Natural killer cell (primary cell): ENCODE data around the gene TTC7B. TPM values are rescaled to one million over a fixed set of nuclear protein-coding genes. Genes with fewer than 3 reads are reported as not detected.

Experiments used
- ATAC-seq, 3 donors: fragments of 150-1000 bp in 2 of 3; fragments of 200-7000 bp in 1 of 3; cut with Tn5 transposase; 1 replicate in 1 of 3; 2 replicates in 2 of 3; pipeline ENCODE4 v1.10.0; 2021; ENCODE audit warnings: mild to moderate bottlenecking in 2 of 3, moderate library complexity in 2 of 3
- DNase-seq, 2 donors: peaks; one replicate each; pipeline versions ENCODE4 v3.0.0 to v3.0.0-alpha.2; 2013 to 2021; ENCODE audit warnings: mixed read lengths in 1 of 2
- H3K27ac ChIP-seq: one replicate; pipeline ENCODE4 v1.5.1; 2013; ENCODE audit warnings: mild to moderate bottlenecking, low read length
- H3K27me3 ChIP-seq: one replicate; pipeline ENCODE4 v1.6.1; 2013; ENCODE audit warnings: low read length; ENCODE audit not compliant: control insufficient read depth, insufficient read depth
- H3K36me3 ChIP-seq: one replicate; pipeline ENCODE4 v1.6.1; 2013; ENCODE audit warnings: low read length; ENCODE audit not compliant: control insufficient read depth, insufficient read depth
- H3K4me1 ChIP-seq: one replicate; pipeline ENCODE4 v1.6.1; 2013; ENCODE audit warnings: low read length; ENCODE audit not compliant: control insufficient read depth, insufficient read depth
- H3K4me3 ChIP-seq: one replicate; pipeline ENCODE4 v1.5.1; 2013; ENCODE audit warnings: low read length
- H3K9me3 ChIP-seq: one replicate; pipeline ENCODE4 v1.6.1; 2013; ENCODE audit warnings: low read length; ENCODE audit not compliant: control insufficient read depth, insufficient read depth
- H3K27ac Mint-ChIP-seq, 2 donors: one replicate each; pipeline ENCODE4 v1.8.0; 2022; ENCODE audit warnings: mild to moderate bottlenecking in 2 of 2, mixed read lengths in 2 of 2, moderate library complexity in 1 of 2
- H3K27me3 Mint-ChIP-seq, 2 donors: one replicate each; pipeline ENCODE4 v1.8.0; 2022; ENCODE audit warnings: low read depth in 2 of 2, mixed read lengths in 2 of 2
- H3K36me3 Mint-ChIP-seq: one replicate; pipeline ENCODE4 v1.8.0; 2022; ENCODE audit warnings: mixed read lengths
- H3K4me1 Mint-ChIP-seq, 2 donors: one replicate each; pipeline ENCODE4 v1.8.0; 2022; ENCODE audit warnings: mixed read lengths in 2 of 2
- H3K4me3 Mint-ChIP-seq: one replicate; pipeline ENCODE4 v1.8.0; 2022; ENCODE audit warnings: mild to moderate bottlenecking, moderate library complexity, mixed read lengths
- H3K9me3 Mint-ChIP-seq, 2 donors: one replicate each; pipeline ENCODE4 v1.8.0; 2022; ENCODE audit warnings: mixed read lengths in 2 of 2
- CTCF ChIP-seq: fragments of 200-600 bp; IDR thresholded peaks from one replicate; pipeline ENCODE4 v1.8.0; 2022; ENCODE audit warnings: antibody characterized with exemption
- WGBS: methylation state at CpG from one replicate; pipeline ENCODE4 v1.1.7; 2013; ENCODE audit warnings: missing lambda C conversion rate; ENCODE audit not compliant: insufficient coverage; 5-methylcytosine and 5-hydroxymethylcytosine counted together
- intact Hi-C: fragments of 100-400 bp; cut with micrococcal nuclease; formaldehyde crosslinking; loops from one replicate; pipeline ENCODE4 v1.14.2; 2022
- total RNA-seq, 4 donors: library from RNA; stranded (reverse); fragments of 120-200 nt in 1 of 4; gene quantifications; one replicate each; pipeline versions ENCODE4 v1.2.3 to v1.2.4, GENCODE V29; 2013 to 2022

TTC7B gene
- total RNA-seq, 3 donors from 2014 or later (not counting 1 experiment from before 2014, with no cell fraction given), result 1.7 to 17.2 (median 5.9) TPM

GRCh38 chr14:90775441-90775840 lies 40.8 kb downstream of the TTC7B start:
- no peaks in the 10 kb centered on the region for H3K4me1 Mint-ChIP-seq
- Histone ChIP-seq H3K9me3 (no peaks in the 10 kb centered on the region), H3K27ac (no peak overlapping the region), H3K36me3 (no peaks in the 10 kb centered on the region), H3K4me3 (no peak overlapping the region), H3K27me3 (no peaks in the 10 kb centered on the region), H3K4me1 (no peaks in the 10 kb centered on the region)
- intact Hi-C loops, result no loop called here
- no peaks in the 10 kb centered on the region for H3K27me3 Mint-ChIP-seq
- no peak for DNase-seq
- H3K27ac Mint-ChIP-seq, result no peak overlapping the region
- no peak overlapping the region for H3K4me3 Mint-ChIP-seq
- 98% methylated on average over 4 of the region's 4 CpGs for WGBS
- no peaks in the 10 kb centered on the region for H3K9me3 Mint-ChIP-seq
- no peaks in the 10 kb centered on the region for H3K36me3 Mint-ChIP-seq
- no peak for TF ChIP-seq CTCF
- ATAC-seq, result no peak

DNA sequence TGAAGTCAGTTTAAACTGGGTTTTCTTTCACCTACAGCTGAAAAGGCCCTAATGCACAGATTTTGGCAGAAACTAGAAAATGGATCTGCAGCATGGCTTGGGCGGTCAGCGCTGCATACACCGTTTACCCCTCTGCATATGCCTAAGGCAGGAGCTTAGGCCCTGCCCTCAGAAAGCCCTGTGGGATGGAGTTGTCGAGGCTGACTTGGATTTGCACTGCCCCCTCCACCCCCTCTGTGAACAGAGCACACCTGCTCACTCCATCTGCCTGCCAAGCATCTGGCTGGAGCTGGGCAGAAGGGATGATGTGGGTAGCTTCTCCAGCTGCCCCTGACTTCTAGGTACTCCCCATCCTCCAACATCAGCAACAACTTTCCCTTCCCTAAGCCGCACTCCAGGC lies 41.9 kb downstream of the TTC7B start:
- Histone ChIP-seq H3K4me3 (no peak overlapping the region), H3K27ac (no peak overlapping the region), H3K27me3 (no peaks in the 10 kb centered on the region), H3K36me3 (no peaks in the 10 kb centered on the region), H3K9me3 (no peaks in the 10 kb centered on the region), H3K4me1 (no peaks in the 10 kb centered on the region)
- H3K27ac Mint-ChIP-seq, result no peak overlapping the region
- H3K4me1 Mint-ChIP-seq, result no peaks in the 10 kb centered on the region
- DNase-seq, result no peak
- no peak for TF ChIP-seq CTCF
- ATAC-seq, result no peak
- no peaks in the 10 kb centered on the region for H3K27me3 Mint-ChIP-seq
- H3K36me3 Mint-ChIP-seq, result no peaks in the 10 kb centered on the region
- H3K4me3 Mint-ChIP-seq, result no peak overlapping the region
- peaks cover 0 to 2% of the 10 kb centered on the region in 2 donors for H3K9me3 Mint-ChIP-seq
- intact Hi-C loops, result no loop called here
- WGBS, result 91% methylated on average over 5 of the region's 5 CpGs

- H3K36me3 ChIP-seq, result no peaks in the 10 kb centered on the region
- H3K4me1 ChIP-seq, result no peaks in the 10 kb centered on the region
- no peaks in the 10 kb centered on the region for H3K27me3 ChIP-seq
- DNase-seq (no peak), ATAC-seq (no peak)
- Mint-ChIP-seq H3K4me3 (no peak overlapping the region), H3K36me3 (no peaks in the 10 kb centered on the region), H3K4me1 (no peaks in the 10 kb centered on the region), H3K27ac (no peak overlapping the region), H3K27me3 (no peaks in the 10 kb centered on the region), H3K9me3 (peaks cover 0 to 2% of the 10 kb centered on the region in 2 donors)
- no peak overlapping the region for H3K4me3 ChIP-seq
- no peak for TF ChIP-seq CTCF
- intact Hi-C loops, result no loop called here
- no peak overlapping the region for H3K27ac ChIP-seq
- no peaks in the 10 kb centered on the region for H3K9me3 ChIP-seq
- WGBS, result 92% methylated on average over 4 of the region's 4 CpGs
These were observed 42.5 kb downstream of the TTC7B start for GRCh38 chr14:90773705-90774104.

DNA sequence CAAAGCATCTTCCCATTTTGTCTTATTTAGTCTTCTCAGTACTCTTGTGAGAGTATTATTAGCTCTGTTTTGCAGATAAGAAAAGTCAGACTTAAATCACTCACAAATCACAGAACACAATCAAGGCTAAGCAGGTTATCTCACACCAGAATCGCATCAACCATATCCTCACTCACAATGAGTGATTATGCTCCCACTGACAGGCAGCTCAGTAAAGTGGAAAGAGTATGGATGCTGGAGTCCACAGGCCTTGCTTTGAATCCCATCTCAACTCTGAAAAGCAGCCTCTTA lies 43.1 kb downstream of the TTC7B start:
- no peaks in the 10 kb centered on the region for H3K27me3 Mint-ChIP-seq
- ATAC-seq, result no peak

More for the DNA sequence above, 43.1 kb downstream of the TTC7B start:
- no peaks in the 10 kb centered on the region for H3K36me3 ChIP-seq
- H3K9me3 ChIP-seq, result peaks cover 2% of the 10 kb centered on the region
- Mint-ChIP-seq H3K4me3 (no peak overlapping the region), H3K4me1 (no peaks in the 10 kb centered on the region), H3K27ac (no peak overlapping the region), H3K36me3 (no peaks in the 10 kb centered on the region), H3K9me3 (peaks cover 2 to 3% of the 10 kb centered on the region in 2 donors)
- H3K27ac ChIP-seq, result no peak overlapping the region
- no peaks in the 10 kb centered on the region for H3K27me3 ChIP-seq
- no peak overlapping the region for H3K4me3 ChIP-seq
- no peak for TF ChIP-seq CTCF
- no peaks in the 10 kb centered on the region for H3K4me1 ChIP-seq
- DNase-seq, result no peak
- WGBS, result 100% methylated on average over 1 of the region's 1 CpG
- intact Hi-C loops, result no loop called here
